T-cell (primary cell): ENCODE measurements around the gene INPP5A. TPM values are rescaled to one million over a fixed set of nuclear protein-coding genes. Genes with fewer than 3 reads are reported as not detected.
"Not testable (repeated sequence)": the region's sequence is repeated elsewhere in the genome, so short reads cannot be mapped to it uniquely, and the experiment has no call there.

ENCODE experiments used
- ATAC-seq, 4 experiments: fragments of 200-7000 bp in 3 of 4; fragments of 150-1000 bp in 1 of 4; cut with Tn5 transposase; replicated peaks in 1 of 4; 1 replicate in 3 of 4; 2 replicates in 1 of 4; pipeline ENCODE4 v1.10.0; 2021; ENCODE audit warnings: moderate library complexity in 3 of 4, mild to moderate bottlenecking in 2 of 4, moderate number of reproducible peaks in 1 of 4
- CTCF ChIA-PET, 2 donors: fragments of 300-600 bp; sonication (Branson Sonifier 250); formaldehyde crosslinking; loops; one replicate each; lab custom pipeline; 2022; ENCODE audit warnings: antibody characterized with exemption in 2 of 2; lab: Charles Lee
- POLR2A ChIA-PET, 2 donors: fragments of 300-600 bp; sonication (Branson Sonifier 250); formaldehyde crosslinking; loops; one replicate each; lab custom pipeline; 2022; ENCODE audit warnings: antibody characterized with exemption in 2 of 2; lab: Charles Lee
- DNase-seq, 35 experiments: peaks; one replicate each; pipeline versions ENCODE4 v3.0.0 to v3.0.0-alpha.2; 2013 to 2023
- H3K27ac ChIP-seq: one replicate; pipeline ENCODE4 v1.5.1; 2013; ENCODE audit warnings: low read length
- H3K27me3 ChIP-seq, 2 experiments: replicated peaks in 1 of 2; 1 replicate in 1 of 2; 2 replicates in 1 of 2; pipeline versions ENCODE4 v1.6.1 to v1.7.0; 2013; ENCODE audit warnings: low read length in 1 of 2, mixed read lengths in 1 of 2; ENCODE audit not compliant: control insufficient read depth in 2 of 2, insufficient read depth in 2 of 2; ENCODE audit errors: extremely low read depth in 1 of 2
- H3K36me3 ChIP-seq, 2 donors: 1 replicate in 1 of 2; 2 replicates in 1 of 2; pipeline versions ENCODE4 v1.6.1 to v1.7.0; 2013; ENCODE audit warnings: low read length in 1 of 2; ENCODE audit not compliant: control insufficient read depth in 2 of 2, insufficient read depth in 1 of 2; ENCODE audit errors: extremely low read depth in 1 of 2
- H3K4me1 ChIP-seq, 2 experiments: 1 replicate in 1 of 2; 2 replicates in 1 of 2; pipeline versions ENCODE4 v1.6.1 to v1.7.0; 2013; ENCODE audit warnings: low read length in 2 of 2, mixed read lengths in 1 of 2; ENCODE audit not compliant: insufficient read depth in 2 of 2, control insufficient read depth in 1 of 2; ENCODE audit errors: extremely low read depth in 1 of 2
- H3K4me3 ChIP-seq, 2 donors: 1 replicate in 1 of 2; 2 replicates in 1 of 2; pipeline versions ENCODE4 v1.5.1 to v1.7.0; 2013; ENCODE audit warnings: mild to moderate bottlenecking in 2 of 2, low read length in 1 of 2, moderate library complexity in 1 of 2; ENCODE audit not compliant: control insufficient read depth in 1 of 2; ENCODE audit errors: extremely low read depth in 1 of 2
- H3K9me3 ChIP-seq: 2 replicates; pipeline ENCODE4 v1.7.0; 2013
- H3K27ac Mint-ChIP-seq, 2 donors: one replicate each; pipeline ENCODE4 v1.8.0; 2020 to 2021; ENCODE audit warnings: mild to moderate bottlenecking in 2 of 2, mixed read lengths in 2 of 2
- H3K27me3 Mint-ChIP-seq, 2 donors: one replicate each; pipeline ENCODE4 v1.8.0; 2021 to 2022; ENCODE audit warnings: mixed read lengths in 2 of 2
- H3K36me3 Mint-ChIP-seq: one replicate; pipeline ENCODE4 v1.8.0; 2021; ENCODE audit warnings: mixed read lengths
- H3K4me1 Mint-ChIP-seq, 3 donors: one replicate each; pipeline ENCODE4 v1.8.0; 2020 to 2022; ENCODE audit warnings: mixed read lengths in 3 of 3, mild to moderate bottlenecking in 1 of 3
- H3K4me3 Mint-ChIP-seq, 3 donors: one replicate each; pipeline ENCODE4 v1.8.0; 2020 to 2022; ENCODE audit warnings: mild to moderate bottlenecking in 3 of 3, mixed read lengths in 3 of 3, moderate library complexity in 3 of 3
- H3K9me3 Mint-ChIP-seq, 3 donors: one replicate each; pipeline ENCODE4 v1.8.0; 2020 to 2022; ENCODE audit warnings: mixed read lengths in 3 of 3
- WGBS: methylation state at CpG from one replicate; pipeline ENCODE4 v1.1.5; 2013; ENCODE audit warnings: missing lambda C conversion rate; ENCODE audit not compliant: insufficient coverage; 5-methylcytosine and 5-hydroxymethylcytosine counted together
- total RNA-seq, 35 experiments: library from RNA in 6 of 35; stranded (reverse) in 6 of 35; fragments of 120-200 nt in 1 of 35; gene quantifications; one replicate each; pipeline versions ENCODE4 v1.2.1 to v1.2.4 and lab custom pipeline; 2013 to 2026

INPP5A gene
- total RNA-seq, 5 donors from 2014 or later (not counting 1 experiment from before 2014, with no cell fraction given), result 20.9 to 23.1 (median 22.9) TPM

- Histone ChIP-seq H3K4me1 (no peaks in the 10 kb centered on the region), H3K27ac (no peak overlapping the region), H3K27me3 (peaks cover 0 to 34% of the 10 kb centered on the region in 2 experiments), H3K4me3 (no peak overlapping the region), H3K9me3 (no peaks in the 10 kb centered on the region), H3K36me3 (no peaks in the 10 kb centered on the region)
- H3K27ac Mint-ChIP-seq, result no peak overlapping the region
- WGBS, result 74% methylated on average over 14 of the region's 15 CpGs
- peaks cover 0 to 11% of the 10 kb centered on the region in 2 donors for H3K27me3 Mint-ChIP-seq
- H3K4me3 Mint-ChIP-seq, result no peak overlapping the region
- no peaks in the 10 kb centered on the region for H3K4me1 Mint-ChIP-seq
- DNase-seq (no peak), ATAC-seq (no peak)
- ChIA-PET CTCF (interaction anchor here in 1 of 2 donors (0.7 kb wide), 1 partner anchor 32 kb away, joined by 3 read pairs; no protein-coding TSS in a partner anchor), POLR2A (no interaction called here)
- H3K9me3 Mint-ChIP-seq, result no peaks in the 10 kb centered on the region
- H3K36me3 Mint-ChIP-seq, result no peaks in the 10 kb centered on the region
These were observed 33.8 kb upstream of the INPP5A start for GRCh38 chr10:132503581-132504421.

- CTCF ChIA-PET, result no interaction called here
- no peak overlapping the region for H3K4me3 Mint-ChIP-seq
These were observed 32.9 kb upstream of the INPP5A start for GRCh38 chr10:132504501-132505272.

GRCh38 chr10:132505546-132505945 is 32.0 kb upstream of the INPP5A start:
- H3K27ac Mint-ChIP-seq, H3K4me3 ChIP-seq, DNase-seq, H3K9me3 Mint-ChIP-seq, H3K27me3 Mint-ChIP-seq, CTCF ChIA-PET, H3K4me3 Mint-ChIP-seq, H3K36me3 ChIP-seq, H3K27ac ChIP-seq, H3K4me1 Mint-ChIP-seq, POLR2A ChIA-PET, ATAC-seq, H3K4me1 ChIP-seq, H3K36me3 Mint-ChIP-seq, H3K9me3 ChIP-seq: not testable (repeated sequence)
- 79% methylated on average over 10 of the region's 23 CpGs for WGBS
- H3K27me3 ChIP-seq, result peaks cover 0 to 22% of the 10 kb centered on the region in 2 experiments

More at GRCh38 chr10:132504501-132505272, 32.9 kb upstream of the INPP5A start:
- 79% methylated on average over 3 of the region's 14 CpGs for WGBS
- Mint-ChIP-seq H3K4me1 (no peaks in the 10 kb centered on the region), H3K27me3 (peaks cover 0 to 11% of the 10 kb centered on the region in 2 donors), H3K27ac (no peak overlapping the region), H3K9me3 (no peaks in the 10 kb centered on the region), H3K36me3 (no peaks in the 10 kb centered on the region)
- Histone ChIP-seq H3K27me3 (peaks cover 0 to 26% of the 10 kb centered on the region in 2 experiments), H3K4me3 (no peak overlapping the region), H3K36me3 (no peaks in the 10 kb centered on the region), H3K9me3 (no peaks in the 10 kb centered on the region), H3K4me1 (no peaks in the 10 kb centered on the region), H3K27ac (no peak overlapping the region)
- ATAC-seq, result no peak
- no peak for DNase-seq
- POLR2A ChIA-PET, result no interaction called here

GRCh38 chr10:132506711-132507408 is 30.7 kb upstream of the INPP5A start:
- Histone ChIP-seq H3K27me3 (peaks cover 0 to 22% of the 10 kb centered on the region in 2 experiments), H3K4me3 (no peak overlapping the region), H3K36me3 (no peaks in the 10 kb centered on the region), H3K27ac (no peak overlapping the region), H3K4me1 (no peaks in the 10 kb centered on the region), H3K9me3 (no peaks in the 10 kb centered on the region)
- H3K9me3 Mint-ChIP-seq, result no peaks in the 10 kb centered on the region
- H3K27me3 Mint-ChIP-seq, result peaks cover 0 to 8% of the 10 kb centered on the region in 2 donors
- H3K27ac Mint-ChIP-seq, result no peak overlapping the region
- no peaks in the 10 kb centered on the region for H3K4me1 Mint-ChIP-seq
- H3K4me3 Mint-ChIP-seq, result no peak overlapping the region
- DNase-seq (no peak), ATAC-seq (no peak)
- H3K36me3 Mint-ChIP-seq, result no peaks in the 10 kb centered on the region
- 86% methylated on average over 11 of the region's 11 CpGs for WGBS
- ChIA-PET CTCF (no interaction called here), POLR2A (no interaction called here)

- ChIA-PET CTCF (no interaction called here), POLR2A (no interaction called here)
- DNase-seq, result no peak
- Mint-ChIP-seq H3K27me3 (peaks cover 0 to 8% of the 10 kb centered on the region in 2 donors), H3K36me3 (no peaks in the 10 kb centered on the region), H3K4me3 (no peak overlapping the region), H3K4me1 (no peaks in the 10 kb centered on the region), H3K9me3 (no peaks in the 10 kb centered on the region), H3K27ac (no peak overlapping the region)
- Histone ChIP-seq H3K4me1 (no peaks in the 10 kb centered on the region), H3K36me3 (no peaks in the 10 kb centered on the region), H3K27me3 (peaks cover 0 to 19% of the 10 kb centered on the region in 2 experiments), H3K4me3 (no peak overlapping the region), H3K27ac (no peak overlapping the region), H3K9me3 (no peaks in the 10 kb centered on the region)
- WGBS, result 67% methylated on average over 8 of the region's 10 CpGs
- no peak for ATAC-seq
These were observed 30.1 kb upstream of the INPP5A start for GRCh38 chr10:132507409-132507955.

- H3K27ac ChIP-seq, result no peak overlapping the region
- H3K4me3 ChIP-seq, result no peak overlapping the region
- WGBS, result 85% methylated on average over 10 of the region's 10 CpGs
- Mint-ChIP-seq H3K9me3 (peaks cover 0 to 4% (median 2%) of the 10 kb centered on the region in 3 donors), H3K4me1 (no peaks in the 10 kb centered on the region), H3K27ac (no peak overlapping the region), H3K36me3 (no peaks in the 10 kb centered on the region), H3K4me3 (no peak overlapping the region), H3K27me3 (peaks cover 0 to 5% of the 10 kb centered on the region in 2 donors)
- ATAC-seq, result no peak
- no peaks in the 10 kb centered on the region for H3K36me3 ChIP-seq
- CTCF ChIA-PET, result no interaction called here
- POLR2A ChIA-PET, result no interaction called here
- no peaks in the 10 kb centered on the region for H3K4me1 ChIP-seq
- H3K9me3 ChIP-seq, result no peaks in the 10 kb centered on the region
- H3K27me3 ChIP-seq, result peaks cover 0 to 14% of the 10 kb centered on the region in 2 experiments
- DNase-seq, result no peak
These were observed 29.6 kb upstream of the INPP5A start for GRCh38 chr10:132507956-132508490.
